Stimulated activated CD4-positive, alpha-beta T cell treated with anti-CD3 and anti-CD28 coated beads, Interleukin-4, amount 100 ng/mL, for 48 hours (primary cell): Measurements from ENCODE around the gene LAMTOR4.
A peak's percentile ranks its signal among the peaks of the same experiment; 100 is the strongest.
"Not testable (repeated sequence)": the region's sequence is repeated elsewhere in the genome, so short reads cannot be mapped to it uniquely, and the experiment has no call there.

Experiments
- DNase-seq, 2 donors: peaks; one replicate each; pipeline ENCODE4 v3.0.0-alpha.2; 2020; ENCODE audit warnings: low read depth in 2 of 2

Gene LAMTOR4

DNA sequence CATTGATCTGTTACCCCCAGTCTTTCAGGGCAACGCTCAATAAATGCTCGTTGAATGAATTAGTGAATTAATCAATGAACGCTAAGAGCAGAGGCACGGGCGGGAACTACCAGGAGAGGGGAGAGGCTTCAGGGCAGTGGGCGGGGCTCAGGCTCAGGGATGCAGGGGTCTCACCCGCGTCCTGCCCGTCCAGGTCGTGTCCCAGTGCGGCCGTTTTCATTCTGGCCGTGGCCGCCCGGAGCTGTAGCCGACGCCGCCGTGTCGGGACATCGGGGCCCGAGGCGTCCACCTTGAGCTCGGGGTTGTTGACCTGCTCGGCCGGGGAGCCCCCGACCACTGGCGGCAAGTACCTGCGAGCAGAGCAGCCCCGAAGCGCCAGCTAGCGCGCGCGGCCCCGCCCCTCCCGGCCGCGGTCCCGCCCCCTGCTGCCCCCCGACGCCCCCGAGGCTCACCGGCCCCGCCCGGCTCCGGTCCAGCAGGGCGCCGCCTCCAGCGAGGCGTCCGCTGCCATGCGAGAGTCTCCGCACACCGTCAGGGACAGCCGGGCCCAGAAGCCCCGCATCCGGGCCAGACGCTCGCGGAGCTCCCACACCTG, 22.5 kb downstream of the LAMTOR4 start:
- DNase-seq: no peak

DNA sequence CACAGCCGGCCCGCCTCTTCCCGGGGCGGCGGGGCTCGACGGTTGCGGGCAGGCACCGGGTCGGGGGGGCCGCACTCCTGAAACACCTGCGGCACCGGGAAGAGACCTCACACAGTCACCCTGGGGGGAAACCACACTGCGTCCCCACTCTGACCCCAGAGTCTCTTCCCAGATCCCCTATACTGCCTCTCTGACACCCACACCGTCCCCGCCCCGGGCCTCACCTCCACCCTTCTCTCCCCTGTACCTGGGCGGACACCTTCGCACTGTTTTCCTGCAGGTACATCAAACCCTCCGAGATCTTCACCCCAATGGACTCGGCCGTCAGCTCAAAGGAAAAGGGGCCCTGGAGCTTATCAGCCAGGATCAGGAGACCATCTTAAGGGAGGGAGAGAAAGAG, 23.1 kb downstream of the LAMTOR4 start:
- no peak for DNase-seq

DNA sequence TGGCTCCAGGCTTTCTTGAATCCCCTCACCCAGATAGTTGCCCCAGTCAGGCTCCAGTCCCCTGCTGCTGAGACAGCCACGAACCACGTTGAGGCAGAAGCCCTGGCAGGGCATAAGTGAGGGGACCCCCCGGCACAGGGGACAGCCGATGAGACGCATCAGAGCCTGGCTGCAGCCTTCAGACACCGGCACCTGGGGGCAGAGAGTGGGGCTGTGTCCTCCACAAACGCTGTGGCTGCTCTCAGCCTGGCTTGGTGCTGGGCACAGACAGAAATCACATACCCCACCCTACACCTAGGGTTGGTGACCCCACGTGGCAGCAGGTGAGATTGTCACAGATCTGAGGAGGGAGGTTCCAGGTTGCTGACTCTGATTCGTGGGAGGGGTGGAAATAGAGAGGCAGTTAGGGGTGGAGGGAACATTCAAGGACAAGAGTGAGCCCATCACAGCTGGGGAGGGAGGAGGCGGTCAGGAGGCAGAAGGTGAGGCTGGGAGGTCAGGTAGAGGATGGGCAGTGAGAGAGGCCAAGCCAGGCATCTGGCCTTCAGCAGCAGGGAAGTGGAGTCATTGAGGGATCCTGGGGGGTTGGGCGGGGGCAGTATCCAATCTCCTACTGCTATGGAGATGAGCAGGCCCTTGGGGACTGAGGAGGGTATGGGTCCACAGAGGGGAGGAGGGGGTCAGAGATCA, 25.2 kb downstream of the LAMTOR4 start:
- no peak for DNase-seq

DNA sequence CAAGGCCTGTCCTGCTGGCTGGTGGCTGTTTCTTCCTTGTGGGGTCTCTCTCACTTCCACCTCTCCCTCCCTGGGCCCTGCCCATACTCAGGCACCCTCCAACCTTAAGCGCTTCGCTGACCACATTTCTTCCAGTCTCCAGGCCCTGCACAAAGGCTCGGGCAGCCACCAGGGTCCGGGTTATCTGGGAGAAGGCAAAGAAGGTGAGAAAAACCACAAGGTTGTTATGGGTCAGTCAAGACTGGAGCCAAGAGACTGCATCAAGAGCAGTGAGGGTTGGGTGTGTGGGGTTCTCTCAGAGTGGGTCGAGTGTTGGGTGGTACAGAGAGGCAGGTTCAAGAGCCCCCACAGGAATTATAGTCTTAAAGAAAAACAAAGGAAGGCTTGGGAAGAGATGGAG, 25.9 kb downstream of the LAMTOR4 start:
- DNase-seq: no peak

DNA sequence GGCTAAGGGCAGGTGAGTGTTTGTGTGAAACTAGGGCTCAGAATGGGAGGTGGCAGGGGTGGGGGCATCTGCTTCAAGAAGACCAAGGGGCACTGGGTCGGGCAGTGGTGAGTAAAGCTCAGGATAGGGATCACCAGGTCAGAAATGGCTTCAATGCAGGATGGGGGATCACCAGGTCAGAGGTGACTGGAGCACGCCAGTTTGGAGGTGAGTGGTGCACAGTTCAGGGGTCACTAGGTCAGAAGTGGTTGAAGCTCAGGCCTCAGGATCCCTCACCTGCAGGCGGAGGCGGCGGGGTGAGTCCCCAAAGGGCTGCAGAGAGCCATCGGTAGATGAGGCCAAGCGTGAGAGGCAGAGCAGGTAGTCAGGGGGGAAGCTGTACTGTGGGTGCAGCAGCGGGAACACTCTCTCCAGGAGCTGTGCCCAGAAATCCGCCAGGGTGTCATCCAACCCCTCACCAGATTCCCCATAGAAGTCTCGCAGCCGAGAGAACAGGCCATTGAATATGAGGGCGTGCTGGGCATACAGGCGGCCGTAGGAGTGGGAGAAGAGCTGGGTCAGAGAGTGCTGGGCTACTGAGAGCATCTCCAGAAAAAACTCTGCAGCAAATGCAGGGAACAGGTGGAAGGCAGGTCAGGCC, 26.7 kb downstream of the LAMTOR4 start:
- DNase-seq: no peak

DNA sequence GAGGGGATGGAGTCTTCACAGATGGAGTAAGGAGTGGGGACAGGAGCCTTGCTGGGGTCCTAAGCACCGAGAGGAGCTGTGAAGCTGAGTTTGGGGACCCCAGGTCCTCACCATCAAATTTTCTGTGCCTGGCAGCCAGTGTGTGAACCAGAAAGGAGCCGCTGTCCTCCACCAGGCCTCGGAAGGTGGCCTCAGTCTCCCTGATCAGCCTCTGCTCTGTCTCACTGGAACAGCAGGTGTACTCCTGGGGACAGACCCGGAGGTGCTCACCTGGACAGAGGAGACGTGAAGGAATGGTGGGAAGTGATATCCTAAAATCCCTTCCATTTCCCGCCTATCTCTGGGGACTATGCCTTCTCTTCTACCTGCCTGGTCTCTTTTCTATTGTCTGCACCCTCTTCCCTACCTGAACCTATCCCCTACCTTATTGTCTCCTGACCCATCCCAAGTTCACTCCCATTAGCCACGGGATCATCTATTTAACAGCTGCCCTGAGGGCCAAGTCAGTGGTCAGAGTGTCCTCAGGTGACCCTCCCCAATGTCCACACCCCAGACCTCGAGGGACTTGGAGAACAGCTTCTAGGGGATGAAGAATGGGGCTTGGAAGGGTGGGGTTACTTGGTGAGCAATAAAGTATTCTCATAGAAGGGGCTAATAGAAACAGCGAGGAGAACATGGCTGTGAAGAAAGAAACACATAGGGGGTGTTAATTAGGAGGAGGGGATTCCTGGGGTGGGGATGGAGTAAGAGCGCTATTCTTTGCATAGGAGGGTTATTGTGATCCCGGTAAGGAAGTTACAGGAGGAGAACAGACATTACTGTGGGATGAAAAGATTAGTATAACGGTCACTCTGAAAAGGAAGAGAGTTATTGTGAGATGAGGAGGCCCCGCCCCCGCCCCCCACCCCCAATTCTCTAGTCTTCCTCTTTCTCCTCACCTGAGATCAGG, 27.7 kb downstream of the LAMTOR4 start:
- DNase-seq: no peak

DNA sequence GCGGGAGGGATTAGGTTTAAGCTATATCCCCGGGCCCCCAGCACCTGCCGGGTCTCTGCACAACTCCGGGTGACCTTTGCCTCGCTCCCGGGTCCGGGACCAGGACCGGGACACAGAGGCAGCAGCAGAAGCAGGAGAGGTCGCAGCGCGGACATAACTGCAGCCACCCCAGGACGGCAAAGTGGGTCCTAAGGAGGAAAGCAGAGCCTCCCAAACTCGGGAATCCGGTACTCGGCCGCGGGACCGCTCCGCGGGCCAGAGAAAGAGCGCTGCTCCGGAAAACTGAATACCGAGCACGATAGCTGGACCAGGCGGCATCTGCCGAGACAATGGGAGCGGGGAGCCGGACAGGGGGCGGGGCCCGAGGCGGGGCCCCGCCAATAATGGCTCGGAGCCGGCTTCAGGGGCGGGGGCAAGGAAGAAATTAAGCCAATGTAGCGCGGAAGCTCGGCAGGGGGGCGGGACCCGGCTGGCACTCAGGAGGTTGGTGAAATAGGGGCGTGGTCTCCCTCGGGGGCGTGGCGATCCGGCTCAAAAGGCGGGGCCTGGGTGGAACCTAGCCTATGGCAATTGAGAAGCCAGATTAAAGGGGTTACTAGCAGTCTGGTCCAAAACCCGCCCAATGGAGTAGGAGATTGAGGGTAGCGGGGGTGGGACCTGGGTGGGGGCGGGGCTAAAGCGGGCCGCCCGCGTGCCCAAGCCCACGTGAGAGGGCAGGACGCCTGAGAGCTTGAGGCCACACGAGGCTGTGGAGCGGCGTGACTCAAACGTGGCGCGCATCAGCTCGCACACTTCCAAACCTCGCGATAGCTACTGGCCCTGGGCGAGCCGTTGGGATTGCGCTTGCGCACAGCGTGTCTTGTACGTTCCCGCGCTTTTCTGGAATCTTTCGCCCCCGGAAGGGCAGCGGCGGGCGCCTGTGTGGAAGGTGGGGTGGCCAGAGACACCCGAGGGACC, 28.6 kb downstream of the LAMTOR4 start, which contains the start of the genes GPC2 and STAG3:
TSS of gene GPC2 (minus strand) at position 337 of the 957 bp plus-strand sequence. CDS start at position 155, 182 bp downstream.
TSS of gene STAG3 (plus strand) at position 874 of the 957 bp plus-strand sequence. CDS start 2,639 bp downstream, outside the sequence.
- DNase-seq: peak; percentile 96 to 99

DNA sequence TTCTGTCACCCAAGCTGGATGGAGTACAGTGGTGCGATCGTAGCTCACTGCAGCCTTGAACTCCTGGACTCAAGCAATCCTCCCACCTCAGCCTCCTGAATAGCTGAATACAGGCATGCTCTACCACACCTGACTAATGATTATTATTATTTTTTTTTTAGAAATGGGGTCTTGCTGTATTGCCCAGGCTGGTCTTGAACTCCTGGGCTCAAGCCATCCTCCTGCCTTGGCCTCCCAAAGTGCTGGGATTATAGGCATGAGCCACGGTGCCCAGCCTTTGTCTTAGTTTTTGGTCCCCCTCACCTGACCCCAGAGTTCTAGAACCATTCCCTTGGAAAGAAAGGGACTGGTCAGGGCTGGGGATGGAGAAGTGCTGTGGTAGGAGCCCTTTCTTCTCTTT, 31.4 kb downstream of the LAMTOR4 start:
- not testable (repeated sequence) for DNase-seq

DNA sequence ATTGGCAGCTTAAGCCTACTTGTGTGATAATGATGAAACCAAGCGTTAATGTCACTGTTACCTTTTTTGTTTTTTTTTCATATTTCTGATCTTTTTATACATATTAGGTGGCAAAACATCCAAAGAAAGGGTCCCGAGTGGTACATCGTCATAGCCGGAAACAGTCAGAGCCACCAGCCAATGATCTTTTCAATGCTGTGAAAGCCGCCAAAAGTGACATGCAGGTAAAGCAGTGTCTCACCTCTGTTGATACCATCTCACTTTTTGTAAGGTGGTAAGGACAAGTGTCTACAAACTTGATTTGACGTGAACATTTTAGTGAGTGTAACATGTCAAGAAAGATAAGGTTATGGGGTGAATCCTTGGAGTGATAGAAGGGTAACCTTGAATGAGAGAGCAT, 33.9 kb downstream of the LAMTOR4 start:
- not testable (repeated sequence) for DNase-seq

DNA sequence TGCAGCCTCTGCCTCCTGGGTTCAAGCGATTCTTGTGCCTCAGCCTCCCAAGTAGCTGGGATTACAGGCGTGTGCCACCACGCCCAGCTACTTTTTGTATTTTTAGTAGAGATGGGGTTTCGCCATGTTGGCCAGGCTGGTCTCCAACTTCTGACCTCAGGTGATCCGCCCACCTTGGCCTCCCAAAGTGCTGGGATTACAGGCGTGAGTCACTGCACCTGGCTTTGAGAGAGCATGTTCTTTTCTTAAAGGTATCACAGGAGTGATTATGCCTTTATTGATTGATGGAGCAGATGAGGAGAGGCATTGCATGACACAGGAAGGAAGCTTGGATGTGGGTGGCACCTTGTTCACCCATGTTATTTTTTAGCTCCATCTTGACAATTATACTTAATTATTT, 34.4 kb downstream of the LAMTOR4 start:
- not testable (repeated sequence) for DNase-seq

DNA sequence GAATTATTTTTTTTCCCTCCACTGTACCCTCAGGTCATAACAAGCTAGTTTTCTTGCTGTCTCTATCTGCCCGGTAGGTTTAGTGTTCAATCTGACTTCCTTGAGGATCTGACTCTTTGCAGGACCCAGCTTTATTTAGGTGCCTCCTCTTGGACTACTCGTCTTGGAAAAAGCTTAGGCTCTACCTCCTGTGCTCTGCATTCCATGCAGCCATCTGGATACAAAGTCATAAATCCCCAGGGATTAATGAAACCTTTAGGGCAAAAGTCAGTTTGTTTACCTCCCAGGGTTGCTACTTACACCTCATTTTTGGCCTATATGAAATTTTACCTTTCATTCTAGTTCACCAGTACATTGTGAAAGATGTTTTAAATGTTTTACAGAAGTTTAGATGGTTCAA, 37.0 kb downstream of the LAMTOR4 start:
- DNase-seq: no peak

DNA sequence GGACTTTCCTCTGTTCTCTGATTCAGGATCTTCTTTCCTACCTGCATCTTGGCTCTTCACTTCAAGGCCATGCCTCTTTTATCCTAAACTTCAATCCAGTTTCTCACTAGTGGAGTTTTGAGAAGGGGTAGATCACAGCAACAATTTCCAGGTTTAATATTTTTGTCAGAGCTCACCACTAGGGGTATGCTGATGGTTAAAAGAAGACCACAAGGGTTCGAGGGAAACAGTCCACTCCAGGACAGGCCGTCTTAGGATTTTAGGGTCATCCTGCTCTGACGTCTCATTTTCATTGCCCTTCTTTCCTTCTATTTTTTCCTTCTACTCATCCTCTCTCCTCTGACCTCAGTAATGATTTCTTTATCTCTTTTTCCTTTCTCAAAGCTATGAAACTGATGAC, 40.3 kb downstream of the LAMTOR4 start:
- no peak for DNase-seq

DNA sequence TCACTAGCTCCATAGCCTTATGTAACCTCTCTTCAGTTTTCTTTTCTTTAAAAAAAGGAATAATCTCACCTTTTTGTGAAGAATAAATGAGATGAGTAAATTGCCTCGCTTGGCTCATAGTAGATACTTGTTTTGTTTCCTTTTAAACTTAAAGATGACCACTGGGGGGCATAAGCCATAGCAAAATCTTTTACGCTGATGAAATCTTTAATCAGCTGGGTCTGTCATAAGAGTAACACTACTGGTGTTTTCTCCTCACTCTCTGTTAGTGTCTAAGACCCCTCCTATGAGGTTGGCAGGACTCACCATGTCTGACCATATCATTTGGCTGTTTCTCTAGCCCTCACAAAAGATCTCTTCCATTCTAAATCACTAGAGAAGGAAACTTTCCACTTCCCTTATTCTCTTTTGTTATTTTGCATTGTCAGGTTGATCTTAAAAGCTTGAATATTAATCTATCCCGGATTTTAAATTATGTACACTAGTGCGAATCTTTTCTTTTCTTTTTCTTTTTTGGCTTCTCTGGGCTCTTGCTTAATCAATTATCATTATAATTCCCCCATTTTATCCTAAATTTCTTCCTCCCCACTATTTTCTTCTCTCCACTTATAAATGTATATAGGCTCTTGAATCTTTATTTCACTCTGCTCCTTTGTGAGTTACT, 41.5 kb downstream of the LAMTOR4 start:
- DNase-seq: no peak

DNA sequence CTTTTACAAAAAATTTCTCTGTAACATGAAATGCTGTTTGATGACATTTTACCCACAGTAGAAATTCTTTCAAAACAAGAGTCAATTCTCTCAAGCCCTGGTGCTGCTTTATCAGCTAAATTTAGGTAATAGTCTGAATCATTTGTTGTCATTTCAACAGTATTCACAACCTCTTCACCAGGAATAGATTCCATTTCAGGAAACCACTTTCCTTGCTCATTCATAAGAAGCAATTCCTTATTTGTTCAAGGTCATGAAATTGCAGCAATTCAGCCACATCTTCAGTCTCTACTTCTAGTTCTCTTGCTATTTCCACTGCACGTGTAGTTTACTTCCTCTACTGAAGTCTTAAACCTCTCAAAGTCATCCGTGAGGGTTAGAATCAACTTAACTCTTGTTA, 43.1 kb downstream of the LAMTOR4 start:
- DNase-seq: no peak

DNA sequence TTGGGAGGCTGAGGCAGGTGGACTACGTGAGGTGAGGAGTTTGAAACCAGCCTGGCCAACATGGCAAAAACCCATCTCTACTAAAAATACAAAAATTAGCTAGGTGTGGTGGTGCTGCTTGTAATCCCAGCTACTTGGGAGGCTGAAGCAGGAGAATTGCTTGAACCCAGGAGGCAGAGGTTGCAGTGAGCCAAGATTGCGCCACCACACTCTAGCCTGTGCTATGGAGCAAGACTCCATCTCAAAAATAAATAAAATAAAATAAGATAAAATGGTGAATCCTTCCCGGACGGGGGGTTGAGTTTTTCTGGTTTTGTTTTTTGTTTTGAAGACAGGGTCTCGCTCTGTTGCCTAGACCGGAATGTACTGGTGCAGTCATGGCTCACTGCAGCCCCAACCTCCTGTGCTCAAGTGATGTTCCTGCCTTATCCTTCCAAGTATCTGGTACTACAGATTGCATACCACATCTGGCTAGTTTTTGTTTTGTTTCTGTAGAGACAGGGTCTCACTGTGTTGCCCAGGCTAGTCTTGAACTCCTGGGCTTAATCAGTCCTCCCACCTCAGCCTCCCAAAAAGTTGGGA, 43.7 kb downstream of the LAMTOR4 start:
- DNase-seq: not testable (repeated sequence)

DNA sequence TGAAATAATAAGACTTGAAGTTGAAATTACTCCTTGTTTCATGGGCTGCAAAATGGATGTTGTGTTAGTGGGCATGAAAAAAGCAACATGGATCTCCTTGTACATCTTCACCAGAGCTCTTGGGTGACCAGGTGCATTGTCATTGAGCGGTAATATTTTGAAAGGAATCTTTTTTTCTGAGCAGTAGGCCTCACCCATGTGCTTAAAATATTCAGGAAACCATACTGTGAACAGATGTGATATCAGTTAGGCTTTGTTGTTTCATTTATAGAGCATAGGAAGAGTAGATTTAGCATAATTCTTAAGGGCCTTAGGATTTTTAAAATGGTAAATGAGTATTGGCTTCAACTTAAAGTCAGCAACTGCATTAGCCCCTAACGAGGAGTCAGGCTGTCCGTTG, 44.3 kb downstream of the LAMTOR4 start:
- no peak for DNase-seq

DNA sequence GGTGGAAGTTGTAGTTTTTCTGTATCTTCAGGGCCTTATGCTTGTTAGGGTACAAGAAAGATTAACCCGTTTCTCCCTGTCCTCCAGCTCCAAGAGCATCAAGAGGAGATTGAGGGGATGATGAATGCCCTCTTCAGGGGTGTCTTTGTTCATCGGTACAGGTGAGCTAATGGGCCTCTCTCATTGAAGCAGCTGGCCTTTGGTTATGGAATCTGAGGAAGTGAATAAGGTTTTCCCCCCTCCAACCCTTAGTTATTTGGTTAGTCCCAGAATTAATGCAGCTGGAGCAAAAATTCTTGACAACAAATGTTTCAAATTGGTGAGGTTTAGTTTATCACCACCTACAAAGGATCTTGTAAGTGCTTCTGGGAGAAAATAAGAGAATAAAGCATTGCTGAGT, 46.5 kb downstream of the LAMTOR4 start:
- DNase-seq: no peak

DNA sequence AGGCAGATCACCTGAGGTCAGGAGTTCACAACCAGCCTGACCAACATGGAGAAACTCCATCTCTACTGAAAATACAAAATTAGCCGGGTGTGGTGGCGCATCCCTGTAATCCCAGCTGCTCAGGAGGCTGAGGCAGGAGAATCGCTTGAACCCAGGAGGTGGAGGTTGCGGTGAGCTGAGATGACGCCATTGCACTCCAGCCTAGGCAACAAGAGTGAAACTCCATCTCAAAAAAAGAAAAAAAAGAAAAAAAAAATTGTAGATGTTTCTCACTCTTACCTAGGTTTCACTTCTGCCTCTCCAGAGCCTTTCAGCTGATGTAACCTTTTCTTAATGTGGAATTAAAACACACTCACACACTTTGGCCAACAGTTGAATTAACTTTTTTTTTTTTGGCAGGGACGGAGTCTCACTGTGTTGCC, 47.2 kb downstream of the LAMTOR4 start:
- DNase-seq: not testable (repeated sequence)

DNA sequence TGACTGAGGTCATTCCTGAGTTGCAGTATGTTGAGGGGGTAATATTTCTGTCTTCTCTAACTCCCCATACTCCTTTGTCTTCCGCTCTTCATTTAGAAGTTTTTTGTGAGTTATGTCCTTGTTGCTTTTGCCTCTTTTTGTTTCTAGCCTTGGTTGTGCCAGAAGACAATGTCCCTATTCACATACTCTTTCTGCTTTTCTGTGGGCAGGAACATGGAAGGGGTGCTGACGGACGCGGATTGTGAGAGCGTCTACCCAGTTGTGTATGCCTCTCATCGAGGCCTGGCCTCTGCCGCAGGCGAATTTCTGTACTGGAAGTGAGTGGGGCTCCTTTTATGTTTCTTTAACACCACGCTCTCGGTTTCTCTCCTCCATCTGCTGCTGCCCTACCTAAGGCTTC, 49.5 kb downstream of the LAMTOR4 start:
- no peak for DNase-seq

DNA sequence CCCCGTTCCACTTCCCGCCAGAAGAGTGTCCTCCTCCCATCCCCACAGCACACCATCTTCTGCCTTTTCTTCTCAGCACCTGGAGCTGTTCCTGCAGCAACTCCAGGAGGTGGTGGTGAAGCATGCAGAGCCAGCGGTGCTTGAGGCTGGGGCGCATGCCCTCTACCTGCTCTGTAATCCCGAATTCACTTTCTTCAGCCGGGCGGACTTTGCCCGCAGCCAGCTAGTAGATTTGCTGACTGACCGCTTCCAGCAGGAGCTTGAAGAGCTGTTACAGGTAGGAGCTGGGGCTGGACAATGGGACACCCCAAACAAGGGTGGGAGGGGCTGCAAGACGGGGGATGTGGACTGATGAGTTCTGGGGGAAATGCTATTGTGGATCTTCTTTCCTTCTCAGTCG, 52.0 kb downstream of the LAMTOR4 start:
- DNase-seq: no peak
